Measurements from ENCODE around the gene SYNE4.
"Not testable (repeated sequence)": the region's sequence is repeated elsewhere in the genome, so short reads cannot be mapped to it uniquely, and the experiment has no call there.

Gene SYNE4

GRCh38 chr19:36008336-36008978, at the start of gene SYNE4:
TSS of gene SYNE4 (minus strand) at chr19:36008813. CDS start at chr19:36008681, 132 bp downstream.
- DNase-seq (ENCODE audit: low read depth) = no peak

DNA sequence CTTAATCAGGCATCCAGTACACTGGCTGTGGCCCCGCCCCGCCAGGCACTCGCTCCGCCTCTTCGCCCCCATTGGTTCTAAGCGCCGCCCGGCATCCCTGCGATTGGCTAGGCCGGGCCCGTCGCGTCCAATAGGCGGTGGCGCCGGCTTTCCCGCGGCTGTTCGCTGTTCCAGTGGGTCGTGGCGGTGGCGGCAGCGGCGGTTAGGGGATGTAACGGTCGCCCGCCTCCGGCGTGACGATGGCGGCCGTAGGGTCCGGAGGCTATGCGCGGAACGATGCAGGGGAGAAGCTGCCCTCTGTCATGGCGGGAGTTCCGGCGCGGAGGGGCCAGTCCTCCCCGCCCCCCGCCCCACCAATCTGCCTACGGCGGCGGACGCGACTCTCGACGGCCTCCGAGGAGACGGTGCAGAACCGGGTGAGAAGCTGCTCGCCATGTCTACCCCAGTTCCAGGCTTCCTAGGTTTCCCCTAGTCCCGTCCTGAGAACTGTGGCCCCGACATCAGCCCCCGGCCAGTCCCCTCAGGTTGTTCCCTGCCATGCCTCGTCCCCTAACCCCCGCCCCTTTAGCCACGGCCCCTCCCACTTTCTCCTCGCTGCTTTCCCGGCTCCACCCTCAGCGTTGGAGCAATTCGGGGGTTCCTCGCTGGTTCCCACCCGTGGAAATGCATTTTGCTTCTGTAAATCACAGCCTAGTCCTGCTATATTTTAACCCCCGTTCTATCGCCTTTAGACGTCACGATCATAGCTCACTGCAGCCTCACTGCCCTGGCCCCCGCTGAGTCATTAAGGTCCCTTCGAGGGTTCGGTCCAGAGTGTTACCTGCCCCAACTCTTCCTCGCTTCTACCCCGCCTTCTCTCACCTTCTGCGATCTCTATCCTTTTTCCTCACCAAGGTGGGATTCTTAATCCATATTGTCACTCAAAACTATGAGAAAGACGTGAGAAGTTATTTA, 46.4 kb upstream of the SYNE4 start, which contains the start of gene WDR62:
TSS of gene WDR62 (plus strand) at position 165 of the 954 bp plus-strand sequence. CDS start at position 240, 75 bp downstream.
- peak; percentile 94 for DNase-seq (ENCODE audit: low read depth)

DNA sequence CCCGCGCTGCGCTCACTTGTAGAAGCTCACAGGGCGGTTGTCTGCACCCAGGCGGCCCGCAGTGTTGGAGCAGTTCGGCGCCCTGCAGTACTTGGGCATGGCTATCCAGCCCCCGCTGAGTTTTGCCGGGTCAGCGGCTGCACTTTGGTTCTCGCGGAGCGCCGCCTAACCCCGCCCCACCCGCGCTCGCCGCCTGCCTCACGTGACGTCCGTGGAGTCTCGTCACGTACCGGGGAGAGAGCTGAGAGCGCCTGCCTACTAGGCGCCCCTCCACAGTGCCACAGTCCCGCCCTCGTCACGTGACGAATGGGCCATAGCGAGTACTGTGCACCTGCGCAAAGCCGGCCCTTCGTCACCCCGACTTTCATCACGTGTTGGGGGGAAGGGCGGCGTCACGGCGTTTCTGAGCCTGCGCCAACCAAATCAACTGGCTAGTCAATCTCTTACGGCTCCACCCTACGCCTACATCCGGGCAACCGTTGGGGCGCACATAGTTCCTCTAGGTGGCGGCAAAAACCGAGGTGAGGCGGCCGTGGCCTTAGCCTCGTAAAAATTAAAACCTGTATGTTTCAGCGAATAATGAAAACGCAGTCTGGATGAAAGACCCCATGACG, 45.6 kb upstream of the SYNE4 start, which contains the start of gene THAP8:
TSS of gene THAP8 (minus strand) at position 167 of the 614 bp plus-strand sequence. CDS start at position 99, 68 bp downstream.
- DNase-seq (ENCODE audit: low read depth) = peak; percentile 99

GRCh38 chr19:36051637-36052036, 43.0 kb upstream of the SYNE4 start:
- no peak for DNase-seq (ENCODE audit: low read depth)

- no peak for DNase-seq (ENCODE audit: low read depth)
Measured at GRCh38 chr19:36051236-36051635, 42.6 kb upstream of the SYNE4 start.

DNA sequence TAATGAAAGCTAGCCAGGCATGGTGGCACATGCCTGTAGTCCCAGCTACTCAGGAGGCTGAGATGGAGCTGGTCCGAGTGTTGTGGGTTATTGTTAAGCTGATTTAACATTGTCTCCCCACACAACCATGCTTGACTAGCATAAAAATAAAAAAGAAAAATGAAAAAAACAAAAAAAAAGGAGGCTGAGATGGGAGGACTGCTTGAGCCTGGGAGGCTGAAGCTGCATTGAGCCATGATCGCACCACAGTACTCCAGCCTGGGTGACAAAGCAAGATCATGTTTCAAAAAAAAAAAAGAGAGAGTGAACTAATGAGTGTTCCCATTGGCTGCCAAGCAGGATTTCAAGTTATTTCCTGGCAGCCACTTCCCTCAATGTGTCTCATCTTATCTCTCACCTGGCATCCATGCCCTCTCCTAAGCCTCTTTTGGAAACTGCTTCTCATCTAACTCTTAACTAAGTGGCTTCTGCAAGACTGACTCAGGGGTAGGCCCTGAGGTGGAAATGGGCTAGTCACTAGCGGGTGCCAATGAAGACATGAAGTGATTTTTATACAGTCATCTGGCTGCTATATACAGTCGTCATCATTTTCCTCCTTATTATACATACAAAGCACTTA, 40.6 kb upstream of the SYNE4 start:
- no peak for DNase-seq (ENCODE audit: low read depth)

DNA sequence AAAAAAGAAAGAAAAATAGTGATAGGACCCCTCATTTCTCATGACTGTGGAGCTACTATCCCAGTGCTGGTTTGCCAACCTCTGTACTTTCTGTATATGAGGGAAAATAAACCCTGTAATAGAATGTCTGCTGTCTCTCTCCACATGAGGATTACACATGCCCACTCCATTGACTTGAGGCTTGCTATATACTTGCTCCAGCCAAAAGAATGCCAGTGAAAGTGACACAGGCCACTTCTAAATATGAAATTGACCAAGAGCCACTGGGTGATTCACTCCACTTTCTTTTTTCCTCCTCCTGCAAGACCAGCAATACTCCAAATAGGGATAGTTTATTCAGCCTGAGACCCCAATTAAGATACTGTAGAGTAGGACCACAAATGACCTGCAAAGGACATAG, 39.2 kb upstream of the SYNE4 start:
- DNase-seq (ENCODE audit: low read depth) = no peak

GRCh38 chr19:36046443-36047050, 37.9 kb upstream of the SYNE4 start:
- DNase-seq (ENCODE audit: low read depth) = no peak

DNA sequence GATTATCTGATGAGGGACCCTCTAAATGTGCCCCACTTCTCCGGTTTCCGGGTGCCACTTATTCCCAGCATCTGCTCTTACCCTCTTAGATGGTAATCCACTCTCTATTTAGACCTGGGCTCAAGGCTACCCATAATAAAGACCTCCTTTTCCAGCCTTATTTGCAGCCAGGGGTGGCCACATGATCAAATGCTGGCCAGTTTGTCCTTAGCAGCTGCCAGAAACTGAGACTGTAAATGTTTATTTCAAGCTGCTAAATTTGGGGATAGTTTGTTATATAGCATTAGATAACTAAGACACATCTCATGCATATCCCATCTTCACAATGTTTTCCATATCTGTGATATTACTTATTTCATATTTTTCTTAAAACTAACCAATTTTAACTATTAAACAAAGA, 35.3 kb upstream of the SYNE4 start:
- no peak for DNase-seq (ENCODE audit: low read depth)

DNA sequence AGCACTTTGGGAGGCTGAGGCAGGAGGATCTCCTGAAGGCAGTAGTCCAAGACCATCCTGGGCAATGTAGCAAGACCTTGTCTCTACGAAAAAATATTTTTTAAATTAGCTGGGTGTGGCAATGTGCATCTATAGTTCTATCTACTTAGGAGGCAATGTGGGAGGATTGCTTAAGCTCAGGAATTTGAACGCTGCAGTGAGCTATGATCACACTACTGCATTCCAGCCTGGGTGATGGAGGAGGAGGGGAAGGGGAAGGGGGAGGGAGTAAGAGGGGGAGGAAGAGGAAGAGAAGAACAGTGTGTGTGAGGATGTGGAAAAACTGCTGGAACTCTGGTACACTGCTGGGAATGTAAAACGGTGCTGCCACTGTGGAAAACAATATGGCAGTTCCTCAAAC, 33.2 kb upstream of the SYNE4 start:
- no peak for DNase-seq (ENCODE audit: low read depth)

DNA sequence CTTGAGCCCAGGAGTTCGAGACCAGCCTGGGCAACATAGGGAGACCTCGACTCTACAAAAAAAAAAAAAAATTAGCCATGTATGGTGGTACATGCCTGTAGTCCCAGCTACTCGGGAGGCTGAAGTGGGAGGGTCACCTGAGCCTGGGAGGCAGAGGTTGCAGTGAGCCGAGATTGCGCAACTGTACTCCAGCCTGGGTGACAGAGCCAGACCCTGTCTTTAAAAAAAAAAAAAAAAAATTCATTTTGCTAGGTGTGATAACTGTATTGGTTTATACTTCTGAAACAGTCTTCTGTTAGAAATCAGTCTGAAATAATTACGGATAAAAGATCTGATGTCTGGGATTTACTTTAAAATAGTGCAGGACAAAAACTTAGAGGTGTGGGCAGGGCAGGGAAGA, 32.5 kb upstream of the SYNE4 start:
- DNase-seq (ENCODE audit: low read depth) = not testable (repeated sequence)

DNA sequence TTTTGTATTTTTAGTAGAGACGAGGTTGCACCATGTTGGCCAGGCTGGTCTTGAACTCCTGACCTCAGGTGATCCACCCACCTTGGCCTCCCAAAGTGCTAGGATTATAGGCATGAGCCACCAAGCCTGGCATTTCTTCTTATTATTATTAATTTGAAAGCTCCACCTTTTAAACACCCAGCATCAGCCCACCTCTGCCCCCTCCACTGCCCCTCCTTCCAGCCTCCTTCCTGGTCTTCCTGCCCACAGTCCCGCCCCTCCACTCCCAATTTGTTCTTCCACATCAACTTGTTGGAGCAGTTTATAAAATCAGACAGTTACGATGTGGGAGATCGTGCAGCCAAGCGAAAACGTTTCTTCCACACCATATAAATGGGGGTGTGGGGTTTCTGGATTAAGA, 31.9 kb upstream of the SYNE4 start:
- no peak for DNase-seq (ENCODE audit: low read depth)

GRCh38 chr19:36032251-36033104, 23.9 kb upstream of the SYNE4 start, which contains the start of gene CLIP3:
TSS of gene CLIP3 (minus strand) at chr19:36032873. CDS start at chr19:36032357, 516 bp downstream.
- DNase-seq (ENCODE audit: low read depth) = no peak

DNA sequence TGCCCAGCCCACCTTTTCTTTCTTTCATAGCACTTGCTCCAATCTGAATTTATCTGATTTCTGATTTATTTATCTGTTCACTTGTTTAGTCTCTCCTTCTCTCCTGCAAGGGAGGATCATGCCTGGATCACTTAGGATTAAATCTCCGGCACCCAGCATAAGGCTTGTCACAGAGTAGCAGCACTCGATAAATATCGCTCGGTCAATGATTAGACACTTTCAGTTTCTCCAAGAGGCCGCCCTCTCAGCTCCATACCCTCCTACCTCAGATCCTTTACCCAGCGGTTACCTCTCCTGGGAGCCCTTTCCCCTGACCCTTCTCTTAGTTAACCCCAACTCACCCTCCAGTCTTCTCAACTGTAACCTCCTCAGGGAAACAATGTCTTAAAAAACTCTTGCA, 22.7 kb upstream of the SYNE4 start:
- no peak for DNase-seq (ENCODE audit: low read depth)

GRCh38 chr19:36030264-36031148, 21.9 kb upstream of the SYNE4 start:
- no peak for DNase-seq (ENCODE audit: low read depth)

DNA sequence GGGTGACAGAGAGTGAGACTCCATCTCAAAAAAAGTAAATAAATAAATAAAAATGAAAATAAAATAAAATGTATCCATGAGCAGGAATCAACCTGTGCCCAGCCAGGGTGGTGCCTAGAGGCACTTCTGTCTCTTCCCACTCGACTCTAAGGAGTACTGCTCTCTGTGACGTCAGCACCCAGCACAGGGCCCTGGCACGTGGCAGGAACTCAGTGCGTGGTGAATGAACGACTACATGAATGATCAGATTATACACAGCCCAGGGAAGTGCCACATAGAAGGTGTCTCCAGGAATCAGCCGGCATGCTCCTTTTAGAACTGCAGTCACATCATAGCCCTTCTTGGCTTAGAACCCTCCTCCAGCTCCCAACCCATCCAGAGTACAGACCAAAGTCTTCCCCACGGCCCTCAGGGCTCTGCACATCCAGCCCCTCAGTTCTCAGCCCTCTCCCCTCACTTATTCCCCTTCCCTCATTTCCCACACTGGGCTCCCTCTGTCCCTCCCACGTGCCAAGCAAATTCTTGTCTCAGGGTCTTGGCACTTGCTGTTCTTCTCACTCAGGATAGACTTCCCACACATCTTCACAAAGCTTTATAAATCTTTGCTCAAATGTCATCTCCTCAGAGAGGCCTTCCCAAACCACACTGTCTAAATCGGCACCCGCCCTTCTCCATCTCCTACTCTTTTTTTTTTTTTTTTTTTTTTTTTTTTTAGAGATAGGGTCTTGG, 19.9 kb upstream of the SYNE4 start:
- no peak for DNase-seq (ENCODE audit: low read depth)

DNA sequence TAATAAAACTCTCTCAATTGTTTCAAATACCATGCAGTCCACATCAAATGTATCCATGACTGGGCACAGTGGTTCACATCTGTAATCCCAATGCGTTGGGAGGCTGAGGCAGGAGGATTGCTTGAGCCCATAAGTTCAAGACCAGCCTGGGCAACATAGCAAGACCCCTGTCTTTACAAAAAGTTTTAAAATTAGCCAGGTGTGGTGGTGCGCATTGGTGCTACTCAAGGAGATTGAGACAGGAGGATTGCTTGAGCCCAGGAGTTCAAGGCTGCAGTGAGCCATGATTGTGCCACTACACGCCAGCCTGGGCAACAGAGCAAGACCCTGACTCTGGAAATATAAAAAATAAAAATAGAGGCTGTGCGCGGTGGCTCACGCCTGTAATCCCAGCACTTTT, 19.1 kb upstream of the SYNE4 start:
- no peak for DNase-seq (ENCODE audit: low read depth)

DNA sequence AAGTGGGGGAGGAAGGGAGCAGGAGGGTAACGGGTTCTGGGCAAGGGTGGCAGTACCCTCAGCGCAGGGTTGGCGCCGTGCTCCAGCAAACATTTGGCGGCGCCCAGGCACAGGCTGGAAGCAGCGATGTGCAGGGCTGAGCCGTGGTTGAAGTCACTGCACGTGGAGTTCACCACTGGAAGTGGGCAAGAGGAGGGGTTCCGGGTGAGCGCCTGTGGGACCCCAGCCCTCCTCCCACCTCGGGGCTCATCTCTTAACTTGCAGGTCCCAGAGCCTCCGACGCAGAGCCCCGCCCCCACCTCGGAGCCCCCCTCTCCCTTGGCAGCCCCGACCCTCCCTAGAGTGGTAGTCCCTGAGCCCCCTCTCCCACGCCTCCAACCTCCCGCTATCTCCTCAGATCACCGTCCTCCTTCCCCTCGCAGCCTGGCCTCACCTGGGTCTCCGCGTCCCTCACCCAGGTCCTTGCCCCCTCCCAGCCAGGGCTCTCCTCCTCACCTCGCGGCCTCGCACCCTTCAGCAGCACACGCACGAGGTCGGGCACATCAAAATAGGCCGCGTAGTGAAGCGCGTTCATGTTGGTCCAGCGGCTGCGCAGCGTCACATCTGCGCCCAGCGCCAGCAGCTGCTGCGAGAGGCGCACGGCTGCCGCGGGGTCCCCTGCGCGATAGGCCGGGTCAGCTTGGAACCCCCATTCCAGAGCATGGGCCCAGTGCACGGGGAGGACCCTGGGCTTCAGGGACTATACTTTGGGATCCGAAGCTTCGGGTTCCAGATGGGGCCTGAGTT, 17.7 kb upstream of the SYNE4 start:
- no peak for DNase-seq (ENCODE audit: low read depth)

All from stimulated activated CD8-positive, alpha-beta memory T cell treated with anti-CD3 and anti-CD28 coated beads, Interleukin-15, amount 100 ng/mL, for 1 hour (primary cell).